H9 (cell line): ENCODE data around the gene GRID1. TPM values are rescaled to one million over a fixed set of nuclear protein-coding genes. Genes with fewer than 3 reads are reported as not detected.

Experiments
- DNase-seq: peaks from one replicate; pipeline ENCODE4 v3.0.0-alpha.2; 2017
- H2AFZ ChIP-seq: one replicate; pipeline ENCODE4 v1.6.1; 2013; ENCODE audit warnings: mild to moderate bottlenecking, low read length, control low read depth, moderate library complexity
- H2AK5ac ChIP-seq: 2 replicates; pipeline ENCODE4 v1.6.1; 2013; ENCODE audit warnings: low read length, control low read depth, mixed read lengths; ENCODE audit not compliant: insufficient read length
- H2BK120ac ChIP-seq: one replicate; pipeline ENCODE4 v1.6.1; 2013; ENCODE audit warnings: low read depth, mild to moderate bottlenecking, low read length, control low read depth, inconsistent platforms; ENCODE audit not compliant: poor library complexity, severe bottlenecking
- H2BK12ac ChIP-seq: 2 replicates; pipeline ENCODE4 v1.6.1; 2013; ENCODE audit warnings: low read length, control low read depth, mixed read lengths, low read depth; ENCODE audit not compliant: insufficient read length
- H2BK15ac ChIP-seq: 2 replicates; pipeline ENCODE4 v1.6.1; 2013; ENCODE audit warnings: low read depth, low read length, control low read depth
- H2BK20ac ChIP-seq: one replicate; pipeline ENCODE4 v1.6.1; 2013; ENCODE audit warnings: low read depth, mild to moderate bottlenecking, low read length, control low read depth, inconsistent platforms; ENCODE audit not compliant: poor library complexity, severe bottlenecking
- H2BK5ac ChIP-seq: 2 replicates; pipeline ENCODE4 v1.6.1; 2013; ENCODE audit warnings: low read length, control low read depth, mixed read lengths; ENCODE audit not compliant: insufficient read length
- H3K14ac ChIP-seq: 2 replicates; pipeline ENCODE4 v1.6.1; 2013; ENCODE audit warnings: low read length, control low read depth; ENCODE audit not compliant: insufficient read depth
- H3K18ac ChIP-seq: 2 replicates; pipeline ENCODE4 v1.6.1; 2013; ENCODE audit warnings: low read depth, mild to moderate bottlenecking, mixed read lengths, low read length, control low read depth; ENCODE audit not compliant: insufficient read length
- H3K23ac ChIP-seq: 2 replicates; pipeline ENCODE4 v1.6.1; 2013; ENCODE audit warnings: low read length, control low read depth, mixed read lengths, low read depth; ENCODE audit not compliant: insufficient read length
- H3K23me2 ChIP-seq: 2 replicates; pipeline ENCODE4 v1.6.1; 2013; ENCODE audit warnings: low read depth, mild to moderate bottlenecking, mixed read lengths, low read length, control low read depth; ENCODE audit not compliant: insufficient read length, poor library complexity, severe bottlenecking
- H3K27ac ChIP-seq: 2 replicates; pipeline ENCODE4 v1.5.1; 2013; ENCODE audit warnings: low read length, control low read depth, mixed read lengths, low read depth; ENCODE audit not compliant: insufficient read length
- H3K27me3 ChIP-seq: 2 replicates; pipeline ENCODE4 v1.6.1; 2013; ENCODE audit warnings: low read length, control low read depth, inconsistent platforms; ENCODE audit not compliant: insufficient read depth
- H3K4ac ChIP-seq: 2 replicates; pipeline ENCODE4 v1.6.1; 2013; ENCODE audit warnings: low read depth, mild to moderate bottlenecking, control low read depth, inconsistent platforms, low read length, moderate library complexity
- H3K4me1 ChIP-seq: 2 replicates; pipeline ENCODE4 v1.6.1; 2013; ENCODE audit warnings: low read length, control low read depth, inconsistent platforms; ENCODE audit not compliant: insufficient read depth
- H3K4me2 ChIP-seq: 2 replicates; pipeline ENCODE4 v1.6.1; 2013; ENCODE audit warnings: low read length, control low read depth, mixed read lengths; ENCODE audit not compliant: insufficient read length, insufficient read depth
- H3K56ac ChIP-seq: 2 replicates; pipeline ENCODE4 v1.6.1; 2013; ENCODE audit warnings: low read depth, mild to moderate bottlenecking, mixed read lengths, low read length, control low read depth; ENCODE audit not compliant: insufficient read length
- H3K79me1 ChIP-seq: 2 replicates; pipeline ENCODE4 v1.6.1; 2013; ENCODE audit warnings: low read depth, mild to moderate bottlenecking, moderate library complexity, low read length, control low read depth, inconsistent platforms; ENCODE audit not compliant: insufficient read depth, poor library complexity, severe bottlenecking
- H3K79me2 ChIP-seq: 2 replicates; pipeline ENCODE4 v1.6.1; 2013; ENCODE audit warnings: low read length, control low read depth, inconsistent platforms; ENCODE audit not compliant: insufficient read depth
- H3K9ac ChIP-seq: 2 replicates; pipeline ENCODE4 v1.6.1; 2013; ENCODE audit warnings: low read length, control low read depth, mixed read lengths; ENCODE audit not compliant: insufficient read length; ENCODE audit errors: extremely low read depth
- H3K9me3 ChIP-seq: one replicate; pipeline ENCODE4 v1.6.1; 2013; ENCODE audit warnings: low read depth, low read length, inconsistent platforms; ENCODE audit not compliant: control insufficient read depth
- H3T11ph ChIP-seq: one replicate; pipeline ENCODE4 v1.6.1; 2013; ENCODE audit warnings: mild to moderate bottlenecking, low read length, control low read depth, inconsistent platforms
- H4K20me1 ChIP-seq: one replicate; pipeline ENCODE4 v1.6.1; 2013; ENCODE audit not compliant: control insufficient read depth, insufficient read length, insufficient read depth
- H4K5ac ChIP-seq: 2 replicates; pipeline ENCODE4 v1.6.1; 2013; ENCODE audit warnings: low read depth, mild to moderate bottlenecking, mixed read lengths, low read length, control low read depth; ENCODE audit not compliant: insufficient read length
- H4K8ac ChIP-seq: replicated peaks from 2 replicates; pipeline ENCODE4 v1.6.1; 2013; ENCODE audit warnings: low read length, control low read depth, mixed read lengths, low read depth; ENCODE audit not compliant: insufficient read length
- H4K91ac ChIP-seq: 2 replicates; pipeline ENCODE4 v1.6.1; 2013; ENCODE audit warnings: low read depth, mild to moderate bottlenecking, moderate library complexity, mixed read lengths, low read length, control low read depth; ENCODE audit not compliant: insufficient read length
- H3K27ac Mint-ChIP-seq, 3 experiments: 2 replicates in 2 of 3; 3 replicates in 1 of 3; pipeline ENCODE4 v1.8.0; 2020 to 2021; ENCODE audit warnings: mixed read lengths in 3 of 3, mild to moderate bottlenecking in 1 of 3, moderate library complexity in 1 of 3
- H3K27me3 Mint-ChIP-seq: 2 replicates; pipeline ENCODE4 v1.8.0; 2021; ENCODE audit warnings: low read depth, mild to moderate bottlenecking, moderate library complexity, mixed read lengths
- H3K36me3 Mint-ChIP-seq, 3 experiments: 2 replicates in 2 of 3; 3 replicates in 1 of 3; pipeline ENCODE4 v1.8.0; 2020 to 2021; ENCODE audit warnings: low read depth in 3 of 3, mixed read lengths in 3 of 3; ENCODE audit not compliant: insufficient read depth in 1 of 3
- H3K4me1 Mint-ChIP-seq, 2 experiments: 2 replicates each; pipeline ENCODE4 v1.8.0; 2020; ENCODE audit warnings: mixed read lengths in 2 of 2
- H3K4me3 Mint-ChIP-seq, 2 experiments: 2 replicates in 1 of 2; 3 replicates in 1 of 2; pipeline ENCODE4 v1.8.0; 2020 to 2021; ENCODE audit warnings: mild to moderate bottlenecking in 2 of 2, mixed read lengths in 2 of 2, moderate library complexity in 1 of 2
- H3K9me3 Mint-ChIP-seq, 2 experiments: 2 replicates in 1 of 2; 3 replicates in 1 of 2; pipeline ENCODE4 v1.8.0; 2020; ENCODE audit warnings: mild to moderate bottlenecking in 2 of 2, mixed read lengths in 2 of 2, moderate library complexity in 1 of 2
- WGBS: extraction: QIAGEN DNeasy Blood & Tissue Kit; methylation state at CpG from one replicate; pipeline ENCODE4 v1.1.7; 2013; ENCODE audit warnings: missing lambda C conversion rate, low lambda C conversion rate, mixed read lengths; ENCODE audit not compliant: insufficient read length; ENCODE audit errors: extremely low coverage; 5-methylcytosine and 5-hydroxymethylcytosine counted together
- total RNA-seq: library from RNA; stranded (reverse); gene quantifications from 2 replicates; pipeline ENCODE4 v1.2.1, GENCODE V29; 2021
- TF ChIP-seq, protein P1 (sequence below): fragments of 200-600 bp; sonication (generic); conservative IDR thresholded peaks from 3 replicates; pipeline ENCODE4 v1.8.0; 2021; ENCODE audit warnings: antibody characterized with exemption, mild to moderate bottlenecking

Gene GRID1
- total RNA-seq, 1 experiment from 2014 or later: 0.35 TPM

DNA sequence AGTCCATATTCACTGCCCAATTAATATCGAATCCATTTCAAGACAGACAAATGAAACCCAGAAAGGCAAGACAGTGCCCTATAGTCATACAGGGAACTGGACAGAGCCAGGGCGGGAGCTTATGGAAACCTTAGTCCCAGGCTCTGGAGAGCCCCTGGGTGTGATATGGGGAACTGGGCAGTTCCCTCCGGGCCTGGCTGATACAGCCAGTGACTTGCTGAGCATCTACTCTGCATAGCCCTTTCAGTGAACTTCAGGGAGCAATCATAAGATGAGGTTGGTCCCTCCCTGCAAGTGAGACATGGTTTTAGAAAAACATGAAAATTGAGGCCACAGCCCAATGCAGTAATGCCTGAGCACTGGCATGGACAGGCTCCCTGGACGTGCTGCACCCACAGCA lies 241.9 kb downstream of the GRID1 start:
- H3T11ph ChIP-seq: no peak overlapping the region
- H4K20me1 ChIP-seq: no peaks in the 10 kb centered on the region
- H2BK120ac ChIP-seq: no peak overlapping the region
- no peak overlapping the region for H3K9ac ChIP-seq
- no peaks in the 10 kb centered on the region for H3K36me3 Mint-ChIP-seq
- no peak overlapping the region; the same call in 1 of the 2 replicates for H3K14ac ChIP-seq
- H2BK20ac ChIP-seq: no peak overlapping the region
- H3K27ac Mint-ChIP-seq: no peak overlapping the region
- H3K9me3 Mint-ChIP-seq: peaks cover 0 to 4% of the 10 kb centered on the region in 2 experiments; a peak in 1 of 5 replicates
- H3K4me2 ChIP-seq: no peak overlapping the region
- no peak overlapping the region for H3K23ac ChIP-seq
- H3K4ac ChIP-seq: no peak overlapping the region
- peaks cover 2% of the 10 kb centered on the region for H3K27me3 Mint-ChIP-seq
- H3K27ac ChIP-seq: no peak overlapping the region
- TF ChIP-seq, protein P1, sequence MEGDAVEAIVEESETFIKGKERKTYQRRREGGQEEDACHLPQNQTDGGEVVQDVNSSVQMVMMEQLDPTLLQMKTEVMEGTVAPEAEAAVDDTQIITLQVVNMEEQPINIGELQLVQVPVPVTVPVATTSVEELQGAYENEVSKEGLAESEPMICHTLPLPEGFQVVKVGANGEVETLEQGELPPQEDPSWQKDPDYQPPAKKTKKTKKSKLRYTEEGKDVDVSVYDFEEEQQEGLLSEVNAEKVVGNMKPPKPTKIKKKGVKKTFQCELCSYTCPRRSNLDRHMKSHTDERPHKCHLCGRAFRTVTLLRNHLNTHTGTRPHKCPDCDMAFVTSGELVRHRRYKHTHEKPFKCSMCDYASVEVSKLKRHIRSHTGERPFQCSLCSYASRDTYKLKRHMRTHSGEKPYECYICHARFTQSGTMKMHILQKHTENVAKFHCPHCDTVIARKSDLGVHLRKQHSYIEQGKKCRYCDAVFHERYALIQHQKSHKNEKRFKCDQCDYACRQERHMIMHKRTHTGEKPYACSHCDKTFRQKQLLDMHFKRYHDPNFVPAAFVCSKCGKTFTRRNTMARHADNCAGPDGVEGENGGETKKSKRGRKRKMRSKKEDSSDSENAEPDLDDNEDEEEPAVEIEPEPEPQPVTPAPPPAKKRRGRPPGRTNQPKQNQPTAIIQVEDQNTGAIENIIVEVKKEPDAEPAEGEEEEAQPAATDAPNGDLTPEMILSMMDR: no peak
- H2BK15ac ChIP-seq: no peak overlapping the region
- H4K91ac ChIP-seq: no peak overlapping the region
- H3K9me3 ChIP-seq: no peaks in the 10 kb centered on the region
- DNase-seq: no peak
- H2BK5ac ChIP-seq: no peak overlapping the region
- H3K18ac ChIP-seq: no peak overlapping the region
- H2BK12ac ChIP-seq: no peak overlapping the region
- WGBS: no CpG with 5 or more reads among the region's 4 CpGs
- no peak overlapping the region for H2AK5ac ChIP-seq
- no peaks in the 10 kb centered on the region for H3K79me2 ChIP-seq
- H3K56ac ChIP-seq: no peak overlapping the region
- no peak overlapping the region for H4K5ac ChIP-seq
- H3K79me1 ChIP-seq: no peaks in the 10 kb centered on the region
- no peaks in the 10 kb centered on the region for H3K23me2 ChIP-seq
- no peak overlapping the region for H4K8ac ChIP-seq
- H3K27me3 ChIP-seq: no peaks in the 10 kb centered on the region
- no peak overlapping the region for H3K4me3 Mint-ChIP-seq
- peaks cover 3 to 6% of the 10 kb centered on the region in 2 experiments; a peak in 3 of 4 replicates for H3K4me1 Mint-ChIP-seq
- H2AFZ ChIP-seq: no peak overlapping the region
- H3K4me1 ChIP-seq: no peaks in the 10 kb centered on the region
